ENCODE data around the gene KDELR1. TPM values are rescaled to one million over a fixed set of nuclear protein-coding genes. Genes with fewer than 3 reads are reported as not detected.

The KDELR1 gene
- total and polyA plus RNA-seq, 9 of the 15 experiments (the other 6 are each of a cell fraction or from before 2014, with no cell fraction given) = 6.1 to 165 (median 58.5) TPM

DNA sequence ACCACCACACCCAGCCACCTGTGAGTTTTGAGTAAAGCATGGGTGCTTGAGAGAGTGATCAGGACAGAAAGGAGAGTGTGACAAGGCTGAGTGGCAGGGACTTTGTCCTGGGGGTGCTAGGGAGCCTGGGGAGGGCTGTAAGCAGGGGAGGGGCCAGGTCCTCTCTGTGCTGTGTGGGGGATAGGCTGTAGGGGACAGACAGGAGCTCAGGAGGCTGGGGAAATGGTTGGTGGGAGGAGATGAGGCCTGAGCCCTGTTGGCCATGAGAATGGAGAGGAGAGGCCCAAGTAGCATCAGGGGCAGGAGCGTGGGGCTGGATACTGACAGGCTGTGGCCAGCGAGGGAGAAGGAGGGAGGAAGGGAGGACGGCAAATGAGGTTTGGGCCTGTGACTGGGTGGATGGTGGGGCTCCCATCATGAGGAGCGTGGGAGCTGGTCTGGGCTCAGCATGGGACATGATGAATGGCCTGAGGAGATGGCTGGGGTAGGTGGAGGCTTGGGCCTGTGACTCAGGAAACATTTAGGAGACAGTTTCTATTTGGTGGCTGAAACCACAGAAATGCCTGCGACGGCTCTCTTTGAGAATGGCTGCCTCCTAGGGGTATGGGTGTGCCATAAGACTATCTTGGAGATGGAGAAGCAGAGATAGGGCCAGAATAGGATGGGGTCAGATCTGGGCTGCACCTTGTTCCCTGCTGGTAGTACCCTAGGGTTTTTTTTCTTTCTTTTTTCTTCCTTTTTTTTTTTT, 27.1 kb upstream of the KDELR1 start (continued):
- TF ChIP-seq, protein P1, sequence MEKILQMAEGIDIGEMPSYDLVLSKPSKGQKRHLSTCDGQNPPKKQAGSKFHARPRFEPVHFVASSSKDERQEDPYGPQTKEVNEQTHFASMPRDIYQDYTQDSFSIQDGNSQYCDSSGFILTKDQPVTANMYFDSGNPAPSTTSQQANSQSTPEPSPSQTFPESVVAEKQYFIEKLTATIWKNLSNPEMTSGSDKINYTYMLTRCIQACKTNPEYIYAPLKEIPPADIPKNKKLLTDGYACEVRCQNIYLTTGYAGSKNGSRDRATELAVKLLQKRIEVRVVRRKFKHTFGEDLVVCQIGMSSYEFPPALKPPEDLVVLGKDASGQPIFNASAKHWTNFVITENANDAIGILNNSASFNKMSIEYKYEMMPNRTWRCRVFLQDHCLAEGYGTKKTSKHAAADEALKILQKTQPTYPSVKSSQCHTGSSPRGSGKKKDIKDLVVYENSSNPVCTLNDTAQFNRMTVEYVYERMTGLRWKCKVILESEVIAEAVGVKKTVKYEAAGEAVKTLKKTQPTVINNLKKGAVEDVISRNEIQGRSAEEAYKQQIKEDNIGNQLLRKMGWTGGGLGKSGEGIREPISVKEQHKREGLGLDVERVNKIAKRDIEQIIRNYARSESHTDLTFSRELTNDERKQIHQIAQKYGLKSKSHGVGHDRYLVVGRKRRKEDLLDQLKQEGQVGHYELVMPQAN (IDR thresholded peaks at IDR 0.05; ENCODE audit: borderline replicate concordance) = no peak
- TF ChIP-seq, protein P2, sequence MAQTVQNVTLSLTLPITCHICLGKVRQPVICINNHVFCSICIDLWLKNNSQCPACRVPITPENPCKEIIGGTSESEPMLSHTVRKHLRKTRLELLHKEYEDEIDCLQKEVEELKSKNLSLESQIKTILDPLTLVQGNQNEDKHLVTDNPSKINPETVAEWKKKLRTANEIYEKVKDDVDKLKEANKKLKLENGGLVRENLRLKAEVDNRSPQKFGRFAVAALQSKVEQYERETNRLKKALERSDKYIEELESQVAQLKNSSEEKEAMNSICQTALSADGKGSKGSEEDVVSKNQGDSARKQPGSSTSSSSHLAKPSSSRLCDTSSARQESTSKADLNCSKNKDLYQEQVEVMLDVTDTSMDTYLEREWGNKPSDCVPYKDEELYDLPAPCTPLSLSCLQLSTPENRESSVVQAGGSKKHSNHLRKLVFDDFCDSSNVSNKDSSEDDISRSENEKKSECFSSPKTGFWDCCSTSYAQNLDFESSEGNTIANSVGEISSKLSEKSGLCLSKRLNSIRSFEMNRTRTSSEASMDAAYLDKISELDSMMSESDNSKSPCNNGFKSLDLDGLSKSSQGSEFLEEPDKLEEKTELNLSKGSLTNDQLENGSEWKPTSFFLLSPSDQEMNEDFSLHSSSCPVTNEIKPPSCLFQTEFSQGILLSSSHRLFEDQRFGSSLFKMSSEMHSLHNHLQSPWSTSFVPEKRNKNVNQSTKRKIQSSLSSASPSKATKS (CRISPR knock-in tag; IDR thresholded peaks at IDR 0.05) = no peak
- TF ChIP-seq RBM14 (IDR thresholded peaks at IDR 0.05; ENCODE audit: borderline replicate concordance, insufficient read depth, low read depth, low read length) (no peak), ZNF77 (CRISPR knock-in tag; IDR thresholded peaks at IDR 0.05) (no peak), TCFL5 (CRISPR knock-in tag; conservative IDR thresholded peaks at IDR 0.05) (no peak), MED1 (CRISPR knock-in tag; IDR thresholded peaks at IDR 0.05; ENCODE audit: borderline replicate concordance) (no peak), ZKSCAN1 (IDR thresholded peaks at IDR 0.05; ENCODE audit: low read depth, low read length) (no peak), ZNF57 (CRISPR knock-in tag; IDR thresholded peaks at IDR 0.05) (no peak), CBX1 (IDR thresholded peaks at IDR 0.05; ENCODE audit: low read depth) (no peak), ZNF584 (CRISPR knock-in tag; IDR thresholded peaks at IDR 0.05; ENCODE audit: low read depth) (no peak)
- TF ChIP-seq, protein P3, sequence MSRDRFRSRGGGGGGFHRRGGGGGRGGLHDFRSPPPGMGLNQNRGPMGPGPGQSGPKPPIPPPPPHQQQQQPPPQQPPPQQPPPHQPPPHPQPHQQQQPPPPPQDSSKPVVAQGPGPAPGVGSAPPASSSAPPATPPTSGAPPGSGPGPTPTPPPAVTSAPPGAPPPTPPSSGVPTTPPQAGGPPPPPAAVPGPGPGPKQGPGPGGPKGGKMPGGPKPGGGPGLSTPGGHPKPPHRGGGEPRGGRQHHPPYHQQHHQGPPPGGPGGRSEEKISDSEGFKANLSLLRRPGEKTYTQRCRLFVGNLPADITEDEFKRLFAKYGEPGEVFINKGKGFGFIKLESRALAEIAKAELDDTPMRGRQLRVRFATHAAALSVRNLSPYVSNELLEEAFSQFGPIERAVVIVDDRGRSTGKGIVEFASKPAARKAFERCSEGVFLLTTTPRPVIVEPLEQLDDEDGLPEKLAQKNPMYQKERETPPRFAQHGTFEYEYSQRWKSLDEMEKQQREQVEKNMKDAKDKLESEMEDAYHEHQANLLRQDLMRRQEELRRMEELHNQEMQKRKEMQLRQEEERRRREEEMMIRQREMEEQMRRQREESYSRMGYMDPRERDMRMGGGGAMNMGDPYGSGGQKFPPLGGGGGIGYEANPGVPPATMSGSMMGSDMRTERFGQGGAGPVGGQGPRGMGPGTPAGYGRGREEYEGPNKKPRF (IDR thresholded peaks at IDR 0.05; ENCODE audit: low read depth, low read length) = no peak
- TF ChIP-seq, protein P4, sequence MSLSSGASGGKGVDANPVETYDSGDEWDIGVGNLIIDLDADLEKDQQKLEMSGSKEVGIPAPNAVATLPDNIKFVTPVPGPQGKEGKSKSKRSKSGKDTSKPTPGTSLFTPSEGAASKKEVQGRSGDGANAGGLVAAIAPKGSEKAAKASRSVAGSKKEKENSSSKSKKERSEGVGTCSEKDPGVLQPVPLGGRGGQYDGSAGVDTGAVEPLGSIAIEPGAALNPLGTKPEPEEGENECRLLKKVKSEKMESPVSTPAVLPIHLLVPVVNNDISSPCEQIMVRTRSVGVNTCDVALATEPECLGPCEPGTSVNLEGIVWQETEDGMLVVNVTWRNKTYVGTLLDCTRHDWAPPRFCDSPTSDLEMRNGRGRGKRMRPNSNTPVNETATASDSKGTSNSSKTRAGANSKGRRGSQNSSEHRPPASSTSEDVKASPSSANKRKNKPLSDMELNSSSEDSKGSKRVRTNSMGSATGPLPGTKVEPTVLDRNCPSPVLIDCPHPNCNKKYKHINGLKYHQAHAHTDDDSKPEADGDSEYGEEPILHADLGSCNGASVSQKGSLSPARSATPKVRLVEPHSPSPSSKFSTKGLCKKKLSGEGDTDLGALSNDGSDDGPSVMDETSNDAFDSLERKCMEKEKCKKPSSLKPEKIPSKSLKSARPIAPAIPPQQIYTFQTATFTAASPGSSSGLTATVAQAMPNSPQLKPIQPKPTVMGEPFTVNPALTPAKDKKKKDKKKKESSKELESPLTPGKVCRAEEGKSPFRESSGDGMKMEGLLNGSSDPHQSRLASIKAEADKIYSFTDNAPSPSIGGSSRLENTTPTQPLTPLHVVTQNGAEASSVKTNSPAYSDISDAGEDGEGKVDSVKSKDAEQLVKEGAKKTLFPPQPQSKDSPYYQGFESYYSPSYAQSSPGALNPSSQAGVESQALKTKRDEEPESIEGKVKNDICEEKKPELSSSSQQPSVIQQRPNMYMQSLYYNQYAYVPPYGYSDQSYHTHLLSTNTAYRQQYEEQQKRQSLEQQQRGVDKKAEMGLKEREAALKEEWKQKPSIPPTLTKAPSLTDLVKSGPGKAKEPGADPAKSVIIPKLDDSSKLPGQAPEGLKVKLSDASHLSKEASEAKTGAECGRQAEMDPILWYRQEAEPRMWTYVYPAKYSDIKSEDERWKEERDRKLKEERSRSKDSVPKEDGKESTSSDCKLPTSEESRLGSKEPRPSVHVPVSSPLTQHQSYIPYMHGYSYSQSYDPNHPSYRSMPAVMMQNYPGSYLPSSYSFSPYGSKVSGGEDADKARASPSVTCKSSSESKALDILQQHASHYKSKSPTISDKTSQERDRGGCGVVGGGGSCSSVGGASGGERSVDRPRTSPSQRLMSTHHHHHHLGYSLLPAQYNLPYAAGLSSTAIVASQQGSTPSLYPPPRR (CRISPR knock-in tag; IDR thresholded peaks at IDR 0.05; ENCODE audit: borderline replicate concordance) = no peak
- TF ChIP-seq, protein P5, sequence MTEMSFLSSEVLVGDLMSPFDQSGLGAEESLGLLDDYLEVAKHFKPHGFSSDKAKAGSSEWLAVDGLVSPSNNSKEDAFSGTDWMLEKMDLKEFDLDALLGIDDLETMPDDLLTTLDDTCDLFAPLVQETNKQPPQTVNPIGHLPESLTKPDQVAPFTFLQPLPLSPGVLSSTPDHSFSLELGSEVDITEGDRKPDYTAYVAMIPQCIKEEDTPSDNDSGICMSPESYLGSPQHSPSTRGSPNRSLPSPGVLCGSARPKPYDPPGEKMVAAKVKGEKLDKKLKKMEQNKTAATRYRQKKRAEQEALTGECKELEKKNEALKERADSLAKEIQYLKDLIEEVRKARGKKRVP (CRISPR knock-in tag; IDR thresholded peaks at IDR 0.05) = no peak

Data from K562 (cell line).